Measurements from ENCODE around the gene CDHR1.
"Not testable (repeated sequence)": the region's sequence is repeated elsewhere in the genome, so short reads cannot be mapped to it uniquely, and the experiment has no call there.

CDHR1 gene

GRCh38 chr10:84175436-84175835 is 18.9 kb upstream of the CDHR1 start:
- no peak for DNase-seq

GRCh38 chr10:84176351-84176750 is 18.0 kb upstream of the CDHR1 start:
- no peak for DNase-seq

DNA sequence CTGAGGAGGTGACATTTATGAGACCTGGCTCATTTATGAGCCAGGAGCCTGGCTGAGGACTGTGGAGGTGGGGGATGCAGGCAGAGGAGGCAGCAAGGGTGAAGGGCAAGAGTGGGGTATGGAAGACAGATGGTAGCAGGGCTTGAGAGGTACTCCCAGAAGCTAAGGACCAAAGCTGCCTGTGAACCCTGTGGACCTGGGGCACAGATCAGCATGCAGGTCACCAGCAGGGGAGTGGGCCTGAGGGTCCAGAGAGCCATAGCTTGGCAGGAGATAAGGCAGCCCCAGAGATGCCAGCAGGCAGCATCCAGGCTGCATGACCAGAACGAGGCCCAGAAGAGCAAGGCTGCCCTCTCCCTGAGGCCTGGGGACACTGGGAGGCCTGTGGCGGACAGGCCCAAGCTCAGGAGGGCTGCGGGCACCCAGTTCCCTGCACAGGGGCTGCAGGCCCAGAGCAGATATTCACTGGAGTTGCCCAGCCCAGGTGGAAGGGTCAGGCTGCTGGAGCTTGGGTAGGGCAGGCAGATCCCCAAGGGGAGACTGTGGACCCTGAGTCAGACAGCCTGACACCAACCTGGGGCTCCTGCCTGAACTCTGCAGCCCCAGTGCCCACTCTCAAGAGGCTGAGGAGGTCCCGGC is 17.4 kb upstream of the CDHR1 start:
- DNase-seq = no peak

DNA sequence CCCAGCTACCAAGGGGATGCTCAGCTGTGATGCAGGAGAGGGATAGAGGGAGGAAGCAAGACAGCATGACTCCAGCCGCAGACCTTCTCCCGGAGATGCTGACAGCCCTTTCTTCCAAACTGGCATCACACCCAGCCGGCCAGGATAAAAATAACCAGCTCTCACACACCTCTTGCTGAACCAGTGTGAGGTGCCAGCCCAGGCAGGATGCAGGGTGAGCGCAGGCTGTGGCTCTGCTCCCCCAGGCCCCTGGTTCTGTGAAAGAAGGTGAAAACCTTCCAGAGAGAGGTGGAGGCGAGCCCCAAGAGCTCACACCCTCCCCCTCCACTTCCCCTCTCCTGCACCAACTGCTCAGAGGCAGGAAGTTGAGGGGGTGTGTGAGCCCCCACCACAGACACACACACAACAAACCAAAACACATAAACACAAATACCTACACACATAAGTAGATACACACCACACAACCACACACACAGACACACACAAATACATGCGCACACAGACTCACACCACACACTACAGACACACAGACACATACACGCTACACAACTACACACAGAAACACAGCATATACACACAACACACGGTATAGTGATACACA is 16.7 kb upstream of the CDHR1 start:
- DNase-seq = no peak

- no peak for DNase-seq
These were observed 16.2 kb upstream of the CDHR1 start for GRCh38 chr10:84178160-84178609.

- no peak for DNase-seq
These were observed 15.2 kb upstream of the CDHR1 start for GRCh38 chr10:84179059-84179710.

DNA sequence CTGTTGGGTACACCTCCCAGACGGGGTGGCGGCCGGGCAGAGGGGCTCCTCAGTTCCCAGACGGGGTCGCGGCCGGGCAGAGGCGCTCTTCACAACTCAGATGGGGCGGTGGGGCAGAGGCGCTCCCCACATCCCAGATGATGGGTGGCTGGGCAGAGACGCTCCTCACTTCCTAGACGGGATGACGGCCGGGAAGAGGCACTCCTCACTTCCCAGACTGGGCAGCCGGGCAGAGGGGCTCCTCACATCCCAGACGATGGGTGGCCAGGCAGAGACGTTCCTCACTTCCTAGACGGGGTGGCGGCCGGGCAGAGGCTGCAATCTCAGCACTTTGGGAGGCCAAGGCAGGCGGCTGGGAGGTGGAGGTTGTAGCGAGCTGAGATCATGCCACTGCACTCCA is 14.0 kb upstream of the CDHR1 start:
- not testable (repeated sequence) for DNase-seq

DNA sequence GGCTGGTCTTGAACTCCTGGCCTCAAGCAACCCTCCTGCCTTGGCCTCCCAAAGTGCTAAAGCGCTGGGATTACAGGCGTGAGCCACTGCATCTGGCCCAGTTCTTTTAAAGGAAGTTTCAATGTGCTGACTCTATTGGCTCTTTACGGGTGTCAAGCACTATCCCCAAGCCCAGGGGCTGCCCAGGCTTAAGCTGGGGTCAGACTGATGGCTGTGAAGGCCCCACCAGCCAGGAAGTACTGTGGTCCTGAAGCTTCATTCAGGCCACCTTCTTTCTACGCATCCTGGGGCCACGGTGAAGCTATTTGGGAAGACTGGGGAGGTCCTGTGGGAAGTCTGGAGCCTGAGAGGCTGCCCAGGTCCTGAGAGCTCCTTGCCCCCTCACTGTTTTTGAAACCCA is 12.7 kb upstream of the CDHR1 start:
- no peak for DNase-seq

DNA sequence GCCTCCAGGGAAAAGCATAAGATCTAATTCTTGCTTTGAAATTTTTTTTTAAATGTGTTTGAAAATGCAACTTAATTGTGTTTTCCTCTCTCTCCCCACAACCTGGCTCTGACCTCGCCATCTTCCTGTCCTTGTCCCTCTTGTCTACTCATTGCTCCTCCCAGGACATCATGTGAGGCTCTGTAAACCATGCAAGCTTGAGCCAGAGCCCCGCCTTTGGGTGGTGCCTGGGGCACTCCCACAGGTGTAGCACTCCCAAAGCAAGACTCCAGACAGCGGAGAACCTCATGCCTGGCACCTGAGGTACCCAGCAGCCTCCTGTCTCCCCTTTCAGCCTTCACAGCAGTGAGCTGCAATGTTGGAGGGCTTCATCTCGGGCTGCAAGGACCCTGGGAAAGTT is 9.8 kb upstream of the CDHR1 start:
- DNase-seq = no peak

GRCh38 chr10:84185526-84186175 is 8.7 kb upstream of the CDHR1 start:
- DNase-seq = no peak

DNA sequence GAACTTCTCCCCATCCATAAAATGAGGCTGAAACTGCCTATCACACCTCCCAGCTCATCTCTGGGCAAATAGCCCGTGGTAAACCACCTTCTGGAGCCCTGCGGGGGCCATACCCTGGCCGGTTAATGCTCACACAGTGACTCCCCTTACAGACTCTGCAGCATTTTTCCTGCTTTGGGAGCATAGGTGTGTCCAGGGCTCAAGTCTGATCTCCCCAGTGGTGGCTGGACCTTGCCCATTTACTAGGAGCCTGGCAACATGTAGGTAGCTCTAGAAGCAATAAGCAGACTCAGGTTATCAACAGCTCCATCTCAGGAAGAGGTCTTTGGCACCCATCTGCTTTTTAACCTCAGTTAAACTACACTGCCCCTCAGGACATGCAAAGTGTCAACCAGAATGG is 5.5 kb upstream of the CDHR1 start:
- no peak for DNase-seq

DNA sequence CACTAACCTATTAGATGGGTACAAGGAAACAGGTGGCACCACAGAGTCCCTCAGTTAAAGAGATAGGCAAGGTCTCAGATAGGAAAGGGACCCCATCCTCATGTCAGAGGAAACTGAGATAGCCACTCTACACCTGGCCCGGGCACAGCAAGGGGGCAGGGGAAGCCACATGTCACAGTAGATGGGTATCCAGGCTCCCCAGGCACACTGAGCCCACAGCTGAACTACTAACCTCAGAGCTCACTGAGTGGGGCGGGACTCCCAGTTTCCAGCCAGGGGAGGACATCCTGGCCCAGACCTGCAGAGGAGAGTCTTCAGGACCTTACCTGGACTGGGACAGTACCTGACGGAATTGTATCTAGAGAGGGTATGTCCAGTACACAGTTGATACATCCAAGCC is 3.7 kb upstream of the CDHR1 start:
- no peak for DNase-seq

- DNase-seq = no peak
These were observed 3.2 kb upstream of the CDHR1 start for GRCh38 chr10:84191106-84191505.

DNA sequence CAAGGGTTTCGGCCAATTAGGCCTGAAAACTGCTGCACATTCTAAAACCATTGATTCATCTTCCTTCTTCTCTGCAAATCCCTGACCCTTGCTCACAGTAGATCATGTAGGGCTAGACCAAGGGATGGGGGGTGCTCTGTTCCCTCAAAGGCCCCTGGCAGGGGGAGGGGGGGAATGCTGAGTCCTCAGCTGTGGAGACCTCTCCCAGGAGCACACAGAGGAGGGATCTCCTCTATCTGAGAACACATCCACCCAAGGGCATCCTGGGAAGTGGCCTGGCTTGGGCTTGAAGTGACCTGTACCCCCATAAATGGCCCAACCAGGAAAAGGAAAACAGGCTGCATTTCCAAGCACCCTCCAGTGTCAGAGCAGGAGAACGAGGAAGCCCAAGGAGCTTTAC is 1.0 kb upstream of the CDHR1 start:
- no peak for DNase-seq

- no peak for DNase-seq
These were observed 402 bp upstream of the CDHR1 start for GRCh38 chr10:84193846-84194423.

DNA sequence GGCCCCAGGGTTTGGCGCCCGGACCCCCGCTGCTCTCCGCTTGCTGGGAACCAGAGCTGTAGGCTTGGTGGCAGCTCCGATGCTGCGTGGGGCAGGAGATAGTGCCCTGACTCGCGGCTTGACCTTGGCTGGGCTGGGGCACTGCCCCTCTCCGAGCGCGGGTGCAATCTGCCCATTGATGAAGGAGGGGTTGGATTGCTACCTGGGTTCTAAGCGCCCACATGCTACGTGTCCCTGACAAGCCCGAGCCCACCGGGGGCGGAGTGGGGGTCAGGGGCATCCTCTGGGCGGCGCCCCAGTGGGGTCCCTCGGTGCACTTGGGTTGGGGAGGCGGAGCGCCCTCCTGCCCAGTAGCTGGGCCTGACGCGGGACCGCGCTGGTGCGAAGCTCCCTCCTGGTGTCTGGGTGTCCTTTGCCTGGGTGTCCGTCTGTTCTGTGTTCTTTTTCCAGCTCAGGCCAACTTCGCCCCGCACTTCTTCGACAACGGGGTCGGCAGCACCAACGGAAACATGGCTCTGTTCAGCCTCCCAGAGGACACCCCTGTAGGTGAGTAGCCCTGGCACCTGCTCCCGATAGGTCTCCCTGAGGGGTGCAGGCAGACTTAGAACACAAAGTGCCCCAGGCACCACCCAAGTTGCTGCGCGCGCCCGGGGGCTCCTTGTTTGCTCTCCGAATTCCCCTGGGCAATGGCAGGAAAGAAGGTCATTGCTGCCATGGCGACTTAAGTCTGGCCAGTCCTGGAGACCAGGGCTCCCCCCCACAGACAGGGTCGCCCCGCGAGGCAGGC is 900 bp downstream of the CDHR1 start:
- no peak for DNase-seq

GRCh38 chr10:84196083-84196482 is 1.7 kb downstream of the CDHR1 start:
- DNase-seq = no peak

DNA sequence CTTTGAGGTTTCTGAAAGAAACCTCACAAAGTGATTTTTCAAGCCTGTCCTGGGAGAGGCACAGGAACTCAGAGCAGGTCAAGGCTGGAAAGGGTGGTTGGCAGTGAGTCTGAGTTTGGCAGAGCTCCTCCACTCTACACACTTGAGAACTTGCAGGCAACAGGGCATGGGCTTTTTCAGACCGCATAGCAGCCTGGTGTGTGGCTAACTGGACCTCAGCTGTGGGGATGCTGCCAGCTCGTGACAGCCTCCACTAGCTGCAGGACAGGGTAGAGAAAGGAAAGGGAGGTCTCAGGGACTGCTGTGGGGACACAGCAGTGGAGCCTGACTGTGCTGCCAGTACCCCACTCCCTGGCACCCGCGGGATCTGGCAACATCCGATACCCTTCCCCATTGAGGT is 2.6 kb downstream of the CDHR1 start:
- DNase-seq = no peak

DNA sequence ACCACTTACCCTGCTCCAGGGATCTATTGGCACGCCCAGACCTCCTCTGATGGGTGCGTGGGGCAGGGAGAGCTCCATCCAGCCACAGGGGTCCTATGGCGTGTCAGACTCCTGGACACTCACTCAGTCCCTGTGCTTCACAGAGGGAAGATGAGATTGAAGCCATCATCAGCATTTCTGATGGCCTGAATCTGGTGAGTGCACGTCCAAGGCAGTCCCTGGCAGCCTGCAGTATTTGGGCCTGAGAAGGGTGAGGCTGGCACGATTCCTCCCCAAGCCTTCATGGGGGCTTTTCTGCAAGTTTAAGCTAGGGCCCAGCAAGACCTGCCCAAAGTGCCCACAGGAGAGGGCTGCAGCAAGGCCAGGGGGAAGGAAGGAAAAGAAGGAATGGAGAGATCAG is 3.3 kb downstream of the CDHR1 start:
- DNase-seq = no peak

GRCh38 chr10:84198206-84198915 is 4.0 kb downstream of the CDHR1 start:
- no peak for DNase-seq

GRCh38 chr10:84200537-84201243 is 6.4 kb downstream of the CDHR1 start:
- no peak for DNase-seq

DNA sequence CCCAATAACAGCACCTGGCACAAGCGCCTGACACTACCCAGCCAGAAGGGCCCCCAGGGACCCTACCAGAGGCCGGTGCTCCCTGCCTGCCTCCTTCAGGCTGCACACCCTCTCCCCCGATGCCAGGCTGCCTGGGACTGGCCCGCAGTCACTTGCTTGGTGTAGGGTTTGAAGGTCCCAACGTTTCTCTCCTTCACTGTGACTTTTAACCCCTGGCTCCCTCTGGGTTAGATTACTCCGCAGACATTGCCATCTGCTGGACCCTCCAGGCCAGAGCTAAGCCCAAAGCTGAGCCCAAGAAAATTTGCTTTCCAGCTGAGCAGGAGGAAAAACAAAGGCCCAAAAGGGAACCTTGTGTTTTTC is 6.9 kb downstream of the CDHR1 start:
- DNase-seq = no peak
